Liver (tissue), 9 donors: Measurements from ENCODE around the gene SLC25A12. TPM values are rescaled to one million over a fixed set of nuclear protein-coding genes. Genes with fewer than 3 reads are reported as not detected.
A peak's percentile ranks its signal among the peaks of the same experiment; 100 is the strongest.

Source experiments
- DNase-seq: peaks from one replicate; pipeline ENCODE4 v3.0.0-alpha.2; 2017; ENCODE audit warnings: low spot score
- H3K27ac ChIP-seq, 2 donors: one replicate each; pipeline ENCODE4 v1.7.0; 2013; ENCODE audit warnings: inconsistent platforms in 2 of 2, low read length in 2 of 2, control low read depth in 1 of 2, low read depth in 1 of 2, mild to moderate bottlenecking in 1 of 2
- H3K27me3 ChIP-seq, 4 donors: one replicate each; pipeline versions ENCODE4 v1.6.1 to v1.7.0; 2013; ENCODE audit warnings: low read length in 3 of 4, inconsistent platforms in 1 of 4, mild to moderate bottlenecking in 1 of 4, moderate library complexity in 1 of 4; ENCODE audit not compliant: control insufficient read depth in 4 of 4, insufficient read depth in 4 of 4
- H3K36me3 ChIP-seq, 4 donors: one replicate each; pipeline versions ENCODE4 v1.6.1 to v1.7.0; 2013; ENCODE audit warnings: low read length in 3 of 4, mild to moderate bottlenecking in 3 of 4, low read depth in 1 of 4, moderate library complexity in 1 of 4; ENCODE audit not compliant: control insufficient read depth in 4 of 4, insufficient read depth in 3 of 4
- H3K4me1 ChIP-seq, 4 donors: one replicate each; pipeline versions ENCODE4 v1.6.1 to v1.7.0; 2013; ENCODE audit warnings: low read length in 3 of 4, mild to moderate bottlenecking in 3 of 4, moderate library complexity in 1 of 4; ENCODE audit not compliant: control insufficient read depth in 4 of 4, insufficient read depth in 4 of 4
- H3K4me3 ChIP-seq, 3 donors: one replicate each; pipeline versions ENCODE4 v1.6.1 to v1.7.0; 2013; ENCODE audit warnings: low read length in 3 of 3, control low read depth in 1 of 3, low read depth in 1 of 3, mild to moderate bottlenecking in 1 of 3
- H3K9ac ChIP-seq, 2 donors: one replicate each; pipeline ENCODE4 v1.7.0; 2013; ENCODE audit warnings: low read length in 2 of 2, mild to moderate bottlenecking in 2 of 2, moderate library complexity in 2 of 2, control low read depth in 1 of 2, low read depth in 1 of 2
- H3K9me3 ChIP-seq, 4 donors: one replicate each; pipeline versions ENCODE4 v1.6.1 to v1.7.0; 2013; ENCODE audit warnings: low read length in 3 of 4; ENCODE audit not compliant: control insufficient read depth in 4 of 4
- FOXA2 ChIP-seq: IDR thresholded peaks from 2 replicates; pipeline ENCODE4 v1.6.1; 2016; ENCODE audit warnings: antibody characterized with exemption
- HNF4A ChIP-seq, 2 donors: conservative IDR thresholded peaks; 2 replicates each; pipeline ENCODE4 v1.6.1; 2016; ENCODE audit warnings: antibody characterized with exemption in 2 of 2, mild to moderate bottlenecking in 2 of 2
- HNF4G ChIP-seq: IDR thresholded peaks from 2 replicates; pipeline ENCODE4 v1.6.1; 2016; ENCODE audit warnings: antibody characterized with exemption
- JUND ChIP-seq, 2 donors: IDR thresholded peaks; 2 replicates each; pipeline ENCODE4 v1.6.1; 2016; ENCODE audit warnings: antibody characterized with exemption in 2 of 2
- NR2F2 ChIP-seq: IDR thresholded peaks from 2 replicates; pipeline ENCODE4 v1.6.1; 2016; ENCODE audit warnings: antibody characterized with exemption
- RAD21 ChIP-seq, 2 donors: IDR thresholded peaks; 2 replicates each; pipeline ENCODE4 v1.6.1; 2016; ENCODE audit warnings: antibody characterized with exemption in 2 of 2, mild to moderate bottlenecking in 2 of 2
- RXRA ChIP-seq, 2 donors: IDR thresholded peaks; 2 replicates each; pipeline ENCODE4 v1.6.1; 2017 to 2018; ENCODE audit warnings: antibody characterized with exemption in 2 of 2, mild to moderate bottlenecking in 1 of 2
- SP1 ChIP-seq: IDR thresholded peaks from 2 replicates; pipeline ENCODE4 v1.6.1; 2018; ENCODE audit warnings: antibody characterized with exemption, mild to moderate bottlenecking
- TAF1 ChIP-seq: conservative IDR thresholded peaks from 2 replicates; pipeline ENCODE4 v1.6.1; 2016; ENCODE audit warnings: antibody characterized with exemption, mild to moderate bottlenecking
- YY1 ChIP-seq: IDR thresholded peaks from 2 replicates; pipeline ENCODE4 v1.6.1; 2016; ENCODE audit warnings: antibody characterized with exemption, mild to moderate bottlenecking
- WGBS: extraction: QIAGEN DNeasy Blood & Tissue Kit; methylation state at CpG from one replicate; pipeline ENCODE4 v1.1.7; 2013; 5-methylcytosine and 5-hydroxymethylcytosine counted together
- polyA plus RNA-seq, 2 donors: library from polyadenylated mRNA; stranded (reverse) in 1 of 2; unstranded in 1 of 2; fragments of 200-250 nt in 1 of 2; fragments of >200 nt in 1 of 2; fragmentation: Nextera tagmentation in 1 of 2; extraction: Ambion mirVana in 1 of 2; gene quantifications; one replicate each; pipeline versions ENCODE4 v1.2.1 to v1.2.3, GENCODE V29; 2013 to 2015
- total RNA-seq, 2 donors: library from RNA; depleted of rRNA; stranded (reverse); fragments of >200 nt; gene quantifications; one replicate each; pipeline ENCODE4 v1.2.3, GENCODE V29; 2014
- TF ChIP-seq, protein P1 (sequence below): IDR thresholded peaks from 2 replicates; pipeline ENCODE4 v1.6.1; 2016; ENCODE audit warnings: antibody characterized with exemption
- TF ChIP-seq, protein P2 (sequence below): IDR thresholded peaks from 2 replicates; pipeline ENCODE4 v1.6.1; 2016; ENCODE audit warnings: antibody characterized with exemption, mild to moderate bottlenecking
- TF ChIP-seq, protein P3 (sequence below): IDR thresholded peaks from 2 replicates; pipeline ENCODE4 v1.6.1; 2016; ENCODE audit warnings: antibody characterized with exemption
- TF ChIP-seq, protein P4 (sequence below): IDR thresholded peaks from 2 replicates; pipeline ENCODE4 v1.6.1; 2016; ENCODE audit warnings: antibody characterized with exemption
- TF ChIP-seq, protein P5 (sequence below): fragments of 150-350 bp; IDR thresholded peaks from 2 replicates; pipeline ENCODE4 v1.5.1; 2017; ENCODE audit warnings: improper control_type of control experiment, low read depth, low read length; ENCODE audit not compliant: missing input control
- donor health status: healthy.
- donor health status: healthy.
- donor health status: healthy.
- donor health status: healthy.
- donor health status: healthy.

The SLC25A12 gene
- total and polyA plus RNA-seq, 4 donors, result 0.46 to 4.4 (median 2.1) TPM

DNA sequence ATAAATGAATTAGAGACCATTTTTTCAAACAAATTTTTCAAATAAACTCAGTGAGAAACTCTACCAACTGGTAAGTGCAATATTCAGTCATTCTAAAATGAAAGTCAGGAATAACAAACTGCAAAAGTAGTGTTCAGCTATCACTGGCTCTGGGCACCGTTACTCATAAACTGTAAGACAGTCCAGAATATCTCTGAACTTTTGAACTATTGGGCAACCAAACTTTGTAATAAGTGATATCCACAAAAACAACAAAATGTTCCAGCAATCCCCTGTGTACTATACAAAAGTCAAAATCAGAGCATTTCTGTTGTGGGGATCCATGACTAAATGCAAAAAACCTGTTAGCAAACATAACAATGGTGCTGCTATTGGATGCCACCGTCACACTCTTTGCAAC is 56.3 kb downstream of the SLC25A12 start:
- no peaks in the 10 kb centered on the region for H3K27me3 ChIP-seq
- H3K9ac ChIP-seq, result no peak overlapping the region
- peak overlapping the region; percentile 36 to 67 for H3K27ac ChIP-seq
- no peaks in the 10 kb centered on the region for H3K9me3 ChIP-seq
- peaks cover 0 to 16% (median 9%) of the 10 kb centered on the region in 4 donors for H3K4me1 ChIP-seq
- no peaks in the 10 kb centered on the region for H3K36me3 ChIP-seq
- peak overlapping the region in 1 of 3 donors; percentile 7 for H3K4me3 ChIP-seq
- TF ChIP-seq HNF4A (conservative IDR thresholded peaks at IDR 0.05), result peak; percentile 81 to 84
- peak; percentile 67 for TF ChIP-seq SP1
- TF ChIP-seq, protein P1, sequence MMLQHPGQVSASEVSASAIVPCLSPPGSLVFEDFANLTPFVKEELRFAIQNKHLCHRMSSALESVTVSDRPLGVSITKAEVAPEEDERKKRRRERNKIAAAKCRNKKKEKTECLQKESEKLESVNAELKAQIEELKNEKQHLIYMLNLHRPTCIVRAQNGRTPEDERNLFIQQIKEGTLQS, result no peak
- TF ChIP-seq YY1, result peak; percentile 57
- TF ChIP-seq RAD21 (IDR thresholded peaks at IDR 0.05), result peak; percentile 22 to 24
- peak; percentile 63 for TF ChIP-seq NR2F2
- TF ChIP-seq, protein P2, sequence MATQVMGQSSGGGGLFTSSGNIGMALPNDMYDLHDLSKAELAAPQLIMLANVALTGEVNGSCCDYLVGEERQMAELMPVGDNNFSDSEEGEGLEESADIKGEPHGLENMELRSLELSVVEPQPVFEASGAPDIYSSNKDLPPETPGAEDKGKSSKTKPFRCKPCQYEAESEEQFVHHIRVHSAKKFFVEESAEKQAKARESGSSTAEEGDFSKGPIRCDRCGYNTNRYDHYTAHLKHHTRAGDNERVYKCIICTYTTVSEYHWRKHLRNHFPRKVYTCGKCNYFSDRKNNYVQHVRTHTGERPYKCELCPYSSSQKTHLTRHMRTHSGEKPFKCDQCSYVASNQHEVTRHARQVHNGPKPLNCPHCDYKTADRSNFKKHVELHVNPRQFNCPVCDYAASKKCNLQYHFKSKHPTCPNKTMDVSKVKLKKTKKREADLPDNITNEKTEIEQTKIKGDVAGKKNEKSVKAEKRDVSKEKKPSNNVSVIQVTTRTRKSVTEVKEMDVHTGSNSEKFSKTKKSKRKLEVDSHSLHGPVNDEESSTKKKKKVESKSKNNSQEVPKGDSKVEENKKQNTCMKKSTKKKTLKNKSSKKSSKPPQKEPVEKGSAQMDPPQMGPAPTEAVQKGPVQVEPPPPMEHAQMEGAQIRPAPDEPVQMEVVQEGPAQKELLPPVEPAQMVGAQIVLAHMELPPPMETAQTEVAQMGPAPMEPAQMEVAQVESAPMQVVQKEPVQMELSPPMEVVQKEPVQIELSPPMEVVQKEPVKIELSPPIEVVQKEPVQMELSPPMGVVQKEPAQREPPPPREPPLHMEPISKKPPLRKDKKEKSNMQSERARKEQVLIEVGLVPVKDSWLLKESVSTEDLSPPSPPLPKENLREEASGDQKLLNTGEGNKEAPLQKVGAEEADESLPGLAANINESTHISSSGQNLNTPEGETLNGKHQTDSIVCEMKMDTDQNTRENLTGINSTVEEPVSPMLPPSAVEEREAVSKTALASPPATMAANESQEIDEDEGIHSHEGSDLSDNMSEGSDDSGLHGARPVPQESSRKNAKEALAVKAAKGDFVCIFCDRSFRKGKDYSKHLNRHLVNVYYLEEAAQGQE, result peak; percentile 13
- no peak for TF ChIP-seq TAF1
- peak; percentile 19 for TF ChIP-seq FOXA2
- TF ChIP-seq, protein P3, sequence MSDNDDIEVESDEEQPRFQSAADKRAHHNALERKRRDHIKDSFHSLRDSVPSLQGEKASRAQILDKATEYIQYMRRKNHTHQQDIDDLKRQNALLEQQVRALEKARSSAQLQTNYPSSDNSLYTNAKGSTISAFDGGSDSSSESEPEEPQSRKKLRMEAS, result peak; percentile 31
- TF ChIP-seq, protein P4, sequence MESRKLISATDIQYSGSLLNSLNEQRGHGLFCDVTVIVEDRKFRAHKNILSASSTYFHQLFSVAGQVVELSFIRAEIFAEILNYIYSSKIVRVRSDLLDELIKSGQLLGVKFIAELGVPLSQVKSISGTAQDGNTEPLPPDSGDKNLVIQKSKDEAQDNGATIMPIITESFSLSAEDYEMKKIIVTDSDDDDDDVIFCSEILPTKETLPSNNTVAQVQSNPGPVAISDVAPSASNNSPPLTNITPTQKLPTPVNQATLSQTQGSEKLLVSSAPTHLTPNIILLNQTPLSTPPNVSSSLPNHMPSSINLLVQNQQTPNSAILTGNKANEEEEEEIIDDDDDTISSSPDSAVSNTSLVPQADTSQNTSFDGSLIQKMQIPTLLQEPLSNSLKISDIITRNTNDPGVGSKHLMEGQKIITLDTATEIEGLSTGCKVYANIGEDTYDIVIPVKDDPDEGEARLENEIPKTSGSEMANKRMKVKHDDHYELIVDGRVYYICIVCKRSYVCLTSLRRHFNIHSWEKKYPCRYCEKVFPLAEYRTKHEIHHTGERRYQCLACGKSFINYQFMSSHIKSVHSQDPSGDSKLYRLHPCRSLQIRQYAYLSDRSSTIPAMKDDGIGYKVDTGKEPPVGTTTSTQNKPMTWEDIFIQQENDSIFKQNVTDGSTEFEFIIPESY, result no peak
- peak; percentile 57 for TF ChIP-seq HNF4G
- TF ChIP-seq JUND (IDR thresholded peaks at IDR 0.05), result peak in 1 of 2 donors; percentile 56
- TF ChIP-seq, protein P5, sequence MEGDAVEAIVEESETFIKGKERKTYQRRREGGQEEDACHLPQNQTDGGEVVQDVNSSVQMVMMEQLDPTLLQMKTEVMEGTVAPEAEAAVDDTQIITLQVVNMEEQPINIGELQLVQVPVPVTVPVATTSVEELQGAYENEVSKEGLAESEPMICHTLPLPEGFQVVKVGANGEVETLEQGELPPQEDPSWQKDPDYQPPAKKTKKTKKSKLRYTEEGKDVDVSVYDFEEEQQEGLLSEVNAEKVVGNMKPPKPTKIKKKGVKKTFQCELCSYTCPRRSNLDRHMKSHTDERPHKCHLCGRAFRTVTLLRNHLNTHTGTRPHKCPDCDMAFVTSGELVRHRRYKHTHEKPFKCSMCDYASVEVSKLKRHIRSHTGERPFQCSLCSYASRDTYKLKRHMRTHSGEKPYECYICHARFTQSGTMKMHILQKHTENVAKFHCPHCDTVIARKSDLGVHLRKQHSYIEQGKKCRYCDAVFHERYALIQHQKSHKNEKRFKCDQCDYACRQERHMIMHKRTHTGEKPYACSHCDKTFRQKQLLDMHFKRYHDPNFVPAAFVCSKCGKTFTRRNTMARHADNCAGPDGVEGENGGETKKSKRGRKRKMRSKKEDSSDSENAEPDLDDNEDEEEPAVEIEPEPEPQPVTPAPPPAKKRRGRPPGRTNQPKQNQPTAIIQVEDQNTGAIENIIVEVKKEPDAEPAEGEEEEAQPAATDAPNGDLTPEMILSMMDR, result no peak
- peak; percentile 79 to 81 for TF ChIP-seq RXRA (IDR thresholded peaks at IDR 0.05)
- no peak for DNase-seq
- 0% methylated on average over 2 of the region's 2 CpGs for WGBS
